HG03103 (cell line): Measurements from ENCODE around the gene SFXN1.
"Not testable (repeated sequence)": the region's sequence is repeated elsewhere in the genome, so short reads cannot be mapped to it uniquely, and the experiment has no call there.

Experiments
- ATAC-seq: cut with Tn5 transposase; IDR thresholded peaks from one replicate; pipeline ENCODE4 v1.9.1; 2021; ENCODE audit warnings: low read depth; ENCODE audit not compliant: unreplicated experiment

SFXN1 gene

GRCh38 chr5:175493260-175493659, 14.9 kb downstream of the SFXN1 start:
- ATAC-seq, result no peak

DNA sequence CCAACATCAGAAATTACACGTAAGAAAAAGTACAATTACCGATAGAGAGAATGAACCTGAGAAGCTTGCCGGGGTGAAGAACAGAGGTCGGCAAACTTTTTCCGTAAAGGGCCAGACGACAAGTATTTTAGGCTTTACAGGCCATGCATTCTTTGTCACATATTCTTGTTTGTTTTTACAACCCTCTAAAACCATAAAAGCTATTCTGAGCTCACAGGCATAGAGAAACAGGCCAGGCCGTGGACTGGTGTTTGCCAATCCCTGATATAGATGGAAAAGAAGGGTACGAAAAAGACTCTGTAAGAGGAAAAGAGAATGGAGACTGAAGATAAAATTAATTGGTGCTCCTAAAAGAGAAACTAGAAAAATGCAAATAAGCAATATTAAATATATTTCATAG, 15.4 kb downstream of the SFXN1 start:
- no peak for ATAC-seq

DNA sequence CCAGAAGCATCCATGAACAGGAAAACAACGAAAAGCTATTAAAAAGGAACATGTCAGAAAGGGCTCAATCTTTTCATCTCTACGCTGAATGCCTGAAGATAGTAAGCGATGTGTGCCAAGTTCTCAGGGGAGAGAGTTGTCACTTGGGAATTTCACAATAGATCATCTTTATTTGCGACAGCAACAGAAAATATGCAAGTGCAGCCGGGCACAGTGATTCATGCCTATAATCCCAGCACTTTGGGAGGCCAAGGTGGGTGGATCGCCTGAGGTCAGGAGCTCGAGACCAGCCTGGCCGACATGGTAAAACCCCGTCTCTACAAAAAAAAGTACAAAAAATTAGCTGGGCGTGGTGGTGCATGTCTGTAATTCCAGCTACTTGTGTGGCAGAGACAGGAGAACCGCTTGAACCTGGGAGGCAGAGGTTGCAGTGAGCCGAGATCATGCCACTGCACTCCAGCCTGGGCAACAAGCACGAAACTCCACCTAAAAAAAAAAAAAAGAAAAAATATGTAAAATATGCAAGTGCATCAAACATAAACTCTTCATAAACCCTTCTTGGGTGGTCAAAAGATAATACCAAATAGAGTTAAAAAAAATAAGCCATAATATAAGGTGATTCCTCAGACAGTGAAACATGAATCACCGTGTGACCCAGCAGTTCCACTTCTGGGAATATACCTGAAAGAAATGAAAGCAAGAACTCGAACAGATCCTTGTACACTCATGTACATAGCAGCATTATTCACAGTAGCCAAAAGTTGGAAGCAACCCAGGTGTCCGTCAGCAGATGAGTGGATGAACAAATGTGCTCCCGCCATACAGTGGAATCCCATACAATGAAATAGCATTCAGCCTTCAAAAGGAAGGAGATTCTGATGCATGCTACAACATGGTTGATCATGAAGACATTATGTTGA, 16.2 kb downstream of the SFXN1 start:
- ATAC-seq, result no peak

GRCh38 chr5:175501759-175502158, 23.4 kb downstream of the SFXN1 start:
- no peak for ATAC-seq

DNA sequence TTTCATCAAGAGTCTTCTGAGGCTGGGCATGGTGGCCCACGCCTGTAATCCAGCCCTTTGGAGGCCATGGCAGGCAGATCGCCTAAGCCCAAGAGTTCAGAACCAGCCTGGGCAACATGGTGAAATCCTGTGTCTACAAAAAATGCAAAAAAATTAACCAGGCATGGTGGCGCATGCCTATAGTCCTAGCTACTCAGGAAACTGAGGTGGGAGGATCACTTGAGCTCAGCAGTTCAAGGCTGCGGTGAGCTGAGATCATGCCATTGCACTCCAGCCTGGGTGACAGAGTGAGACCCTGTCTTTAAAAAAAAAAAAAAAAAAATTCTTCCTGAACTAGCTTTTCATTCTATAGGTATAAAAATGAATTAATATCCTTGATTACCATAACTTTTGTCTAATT, 29.3 kb downstream of the SFXN1 start:
- not testable (repeated sequence) for ATAC-seq

GRCh38 chr5:175508896-175509295, 30.5 kb downstream of the SFXN1 start:
- ATAC-seq, result no peak

DNA sequence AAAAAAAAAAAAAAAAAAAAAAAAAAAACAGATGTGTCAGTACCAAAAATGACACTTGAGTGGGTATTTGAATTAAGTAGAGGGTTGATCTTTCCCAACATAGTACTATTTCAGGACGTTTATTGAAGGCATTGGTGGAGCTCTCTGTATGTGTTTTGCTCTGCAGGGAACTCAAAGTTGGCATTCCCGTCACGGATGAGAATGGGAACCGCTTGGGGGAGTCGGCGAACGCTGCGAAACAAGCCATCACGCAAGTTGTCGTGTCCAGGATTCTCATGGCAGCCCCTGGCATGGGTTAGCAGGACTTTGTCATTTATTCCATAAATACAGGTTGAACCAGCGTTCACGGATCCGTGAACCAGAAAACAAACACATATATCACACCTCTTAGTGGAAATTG, 34.9 kb downstream of the SFXN1 start:
- no peak for ATAC-seq

- ATAC-seq, result no peak
Measured at GRCh38 chr5:175513726-175514125, 35.4 kb downstream of the SFXN1 start.

GRCh38 chr5:175516933-175517823, 38.8 kb downstream of the SFXN1 start:
- ATAC-seq, result no peak

- ATAC-seq, result no peak
Measured at GRCh38 chr5:175517824-175518450, 39.6 kb downstream of the SFXN1 start.

DNA sequence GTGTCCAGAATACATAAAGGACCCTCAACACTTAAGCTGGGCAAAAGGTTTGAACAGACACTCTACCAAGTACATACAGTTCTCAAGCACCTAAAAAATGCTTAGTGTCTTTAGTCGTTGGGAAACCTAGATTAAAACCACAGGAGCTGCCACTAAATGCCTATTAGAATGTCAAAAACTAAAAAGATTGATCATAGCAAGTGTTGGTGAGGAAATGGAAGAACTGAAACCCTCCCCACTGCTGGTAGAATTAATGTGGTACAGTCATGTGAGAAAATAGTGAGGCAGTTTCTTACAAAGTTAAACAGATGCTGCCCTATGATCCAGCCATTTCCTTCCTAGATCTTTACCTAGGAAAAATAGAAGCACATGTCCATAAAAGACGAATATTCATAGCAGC, 40.6 kb downstream of the SFXN1 start:
- no peak for ATAC-seq

DNA sequence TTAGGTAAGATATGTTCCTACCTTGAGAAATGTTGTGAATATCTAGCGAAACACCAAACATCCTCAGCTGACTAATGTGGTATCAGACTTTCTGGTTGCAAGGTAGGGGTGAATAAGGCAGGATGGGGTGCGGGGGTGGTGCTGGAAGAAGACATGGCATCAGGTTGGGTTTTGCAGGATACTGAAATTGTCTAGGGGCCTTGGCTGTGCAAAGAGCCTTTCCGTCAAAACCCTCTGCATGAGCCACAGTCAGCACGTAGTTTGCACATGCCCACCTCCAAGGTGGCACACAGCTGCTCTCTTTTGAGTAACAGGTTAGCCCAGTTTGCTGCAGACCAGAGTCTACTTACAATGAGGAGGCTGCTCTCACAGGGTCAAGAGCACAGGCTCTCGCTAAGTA, 42.0 kb downstream of the SFXN1 start:
- ATAC-seq, result no peak

DNA sequence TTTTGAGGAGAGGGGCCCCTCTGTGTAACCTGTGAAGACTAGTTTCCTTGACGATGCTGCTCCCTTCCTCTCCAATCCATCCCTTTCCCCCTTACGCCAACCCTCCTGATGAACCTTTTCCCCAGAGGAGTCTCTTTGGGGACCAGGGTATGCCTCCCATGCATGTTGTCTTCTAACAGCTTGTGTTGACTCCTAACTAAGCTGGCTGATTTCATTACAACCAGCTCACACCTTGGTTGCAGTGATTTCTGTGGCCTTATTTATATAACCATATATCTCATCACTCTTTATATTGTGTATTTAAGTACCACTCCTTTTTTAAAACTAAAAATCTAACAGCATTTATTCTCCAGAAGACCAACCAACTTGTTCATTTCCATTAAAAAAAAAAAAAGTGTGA, 42.5 kb downstream of the SFXN1 start:
- no peak for ATAC-seq

GRCh38 chr5:175521313-175521833, 43.0 kb downstream of the SFXN1 start:
- ATAC-seq, result no peak

DNA sequence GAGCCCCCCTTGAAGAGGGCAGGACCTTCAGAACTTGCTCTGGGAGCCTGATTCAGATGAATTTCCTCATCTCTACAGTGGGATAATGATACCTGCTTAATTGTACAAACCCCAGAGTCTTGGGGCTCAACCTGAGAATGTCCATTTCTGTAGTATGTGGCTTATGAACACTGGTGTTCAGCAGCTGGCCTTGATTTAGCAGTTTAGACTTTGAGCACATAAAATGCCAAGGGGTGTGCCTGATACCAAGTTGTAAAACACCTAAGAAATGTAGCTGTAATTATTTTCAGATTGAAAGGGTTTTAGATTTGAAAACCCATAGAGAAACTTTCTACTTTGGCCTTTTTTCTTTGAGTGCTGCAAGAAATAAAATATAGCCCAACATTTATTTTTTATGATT, 44.9 kb downstream of the SFXN1 start:
- ATAC-seq, result no peak

- ATAC-seq, result no peak
Measured at GRCh38 chr5:175524211-175524610, 45.9 kb downstream of the SFXN1 start.

GRCh38 chr5:175526691-175527090, 48.3 kb downstream of the SFXN1 start:
- no peak for ATAC-seq

GRCh38 chr5:175531361-175531760, 53.0 kb downstream of the SFXN1 start:
- no peak for ATAC-seq

- ATAC-seq, result peak; percentile 91
Measured at GRCh38 chr5:175534070-175534932, 55.9 kb downstream of the SFXN1 start.

DNA sequence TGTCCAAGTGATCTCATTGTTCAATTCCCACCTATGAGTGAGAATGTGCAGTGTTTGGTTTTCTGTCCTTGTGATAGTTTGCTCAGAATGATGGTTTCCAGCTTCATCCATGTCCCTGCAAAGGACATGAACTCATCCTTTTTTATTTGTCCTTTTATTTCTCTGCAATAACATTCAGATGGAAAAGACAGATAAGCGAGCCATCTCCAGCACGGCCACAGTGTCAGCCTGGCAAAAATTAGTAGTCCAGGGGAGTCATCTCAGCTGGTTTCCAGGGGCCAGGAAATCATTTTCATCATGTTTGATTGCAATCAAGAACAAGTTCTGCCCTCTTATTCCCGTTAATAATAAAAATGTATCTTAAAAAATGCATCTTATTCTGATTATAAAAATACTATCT, 57.0 kb downstream of the SFXN1 start:
- ATAC-seq, result not testable (repeated sequence)
